Right lobe of liver (tissue), 4 donors: ENCODE measurements around the gene LRRC9.

Experiments used
- POLR2A ChIP-seq: fragments of 450-650 bp; IDR thresholded peaks from one replicate; pipeline ENCODE4 v1.6.1; 2017; ENCODE audit warnings: antibody characterized with exemption, mild to moderate bottlenecking
- TF ChIP-seq, protein P1 (sequence below), 4 donors: fragments of 200-600 bp in 3 of 4; fragments of 450-650 bp in 1 of 4; IDR thresholded peaks; one replicate each; pipeline versions ENCODE4 v1.5.1 to v1.8.0; 2016 to 2022; ENCODE audit warnings: antibody characterized with exemption in 4 of 4, mild to moderate bottlenecking in 2 of 4
- donor health status: DM: no; HTN: no; CAD: no.
- donor health status: DM: no; HTN: no; CAD: no.
- donor health status: DM: no; HTN: yes; CAD: no.

DNA sequence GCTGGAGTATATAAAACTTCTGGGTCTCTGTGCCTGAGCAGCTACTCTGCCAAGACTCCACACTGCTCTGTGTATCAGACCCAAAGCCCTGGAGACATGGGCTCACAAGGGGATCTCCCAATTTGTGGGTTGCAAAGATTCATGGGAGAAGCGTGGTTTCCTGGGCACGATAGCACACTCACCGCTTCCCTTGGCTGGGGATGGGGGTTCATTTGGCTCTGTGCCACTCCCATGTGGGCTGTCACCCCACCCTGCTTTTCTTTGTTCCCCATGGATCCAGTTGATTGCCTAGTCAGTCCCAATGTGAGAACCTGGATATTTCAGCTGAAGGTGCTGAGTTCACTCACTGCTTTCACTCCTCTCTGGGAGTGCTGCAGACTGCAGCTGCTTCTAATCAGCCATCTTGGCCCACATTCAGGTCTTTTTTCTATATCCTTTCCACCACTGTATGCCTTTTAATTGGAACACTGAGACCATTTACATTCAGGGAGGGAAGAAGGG is 131.8 kb downstream of the LRRC9 start:
- TF ChIP-seq, protein P1, sequence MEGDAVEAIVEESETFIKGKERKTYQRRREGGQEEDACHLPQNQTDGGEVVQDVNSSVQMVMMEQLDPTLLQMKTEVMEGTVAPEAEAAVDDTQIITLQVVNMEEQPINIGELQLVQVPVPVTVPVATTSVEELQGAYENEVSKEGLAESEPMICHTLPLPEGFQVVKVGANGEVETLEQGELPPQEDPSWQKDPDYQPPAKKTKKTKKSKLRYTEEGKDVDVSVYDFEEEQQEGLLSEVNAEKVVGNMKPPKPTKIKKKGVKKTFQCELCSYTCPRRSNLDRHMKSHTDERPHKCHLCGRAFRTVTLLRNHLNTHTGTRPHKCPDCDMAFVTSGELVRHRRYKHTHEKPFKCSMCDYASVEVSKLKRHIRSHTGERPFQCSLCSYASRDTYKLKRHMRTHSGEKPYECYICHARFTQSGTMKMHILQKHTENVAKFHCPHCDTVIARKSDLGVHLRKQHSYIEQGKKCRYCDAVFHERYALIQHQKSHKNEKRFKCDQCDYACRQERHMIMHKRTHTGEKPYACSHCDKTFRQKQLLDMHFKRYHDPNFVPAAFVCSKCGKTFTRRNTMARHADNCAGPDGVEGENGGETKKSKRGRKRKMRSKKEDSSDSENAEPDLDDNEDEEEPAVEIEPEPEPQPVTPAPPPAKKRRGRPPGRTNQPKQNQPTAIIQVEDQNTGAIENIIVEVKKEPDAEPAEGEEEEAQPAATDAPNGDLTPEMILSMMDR (IDR thresholded peaks at IDR 0.05) = no peak
- TF ChIP-seq POLR2A = no peak
